WI38 (cell line): Measurements from ENCODE around the gene CEP170B.
"Not testable (repeated sequence)": the region's sequence is repeated elsewhere in the genome, so short reads cannot be mapped to it uniquely, and the experiment has no call there.

Experiments used
- H3K4me3 ChIP-seq: 2 replicates; pipeline ENCODE4 v1.5.1; 2011; ENCODE audit warnings: low read depth, mild to moderate bottlenecking, control low read depth, low read length
- CTCF ChIP-seq: IDR thresholded peaks from 2 replicates; pipeline ENCODE4 v1.5.1; 2012; ENCODE audit warnings: low read depth, mild to moderate bottlenecking, control low read depth, low read length

The CEP170B gene

DNA sequence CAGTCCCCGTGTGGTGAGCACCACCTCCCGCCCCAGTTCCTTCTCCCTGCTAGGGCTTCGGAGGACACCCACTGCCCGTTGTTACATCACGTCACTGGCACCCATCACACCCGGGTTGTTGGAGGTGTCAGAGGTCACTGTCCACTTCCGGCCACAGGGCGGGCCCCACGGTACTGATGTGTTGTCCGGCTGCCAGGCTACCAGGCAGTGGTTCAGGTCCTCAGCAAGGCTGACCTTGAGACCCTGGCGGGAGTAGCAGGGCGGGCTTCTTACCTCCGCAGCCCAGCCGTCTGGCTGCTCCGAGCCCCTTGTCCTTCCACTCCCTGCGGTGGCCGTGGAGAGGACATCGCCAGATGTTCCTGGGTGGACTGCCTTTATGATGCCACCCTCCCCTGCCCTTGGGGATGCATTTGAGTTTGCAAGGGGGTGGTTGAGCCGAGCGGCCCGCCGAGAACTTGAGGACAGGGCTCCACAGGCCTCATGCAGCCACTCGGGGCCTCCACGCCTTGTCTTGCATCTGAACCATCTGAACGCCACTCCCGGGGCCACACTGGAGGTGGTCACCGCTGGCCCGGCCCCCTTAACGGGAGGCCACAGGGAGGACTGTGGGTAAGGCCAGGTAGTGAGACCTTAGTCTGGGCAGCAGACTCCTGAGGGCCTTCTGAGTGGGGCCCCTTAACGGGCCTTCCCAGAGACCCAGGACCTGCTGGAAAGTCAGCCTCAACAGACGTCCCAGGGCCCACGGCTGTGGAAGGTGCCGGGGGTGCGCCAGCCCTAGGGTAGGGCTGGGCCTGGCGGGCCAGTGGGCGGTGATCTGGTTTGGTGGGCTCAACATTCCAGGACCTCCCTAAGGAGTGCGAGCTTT is 32.5 kb downstream of the CEP170B start:
- H3K4me3 ChIP-seq, result no peak overlapping the region
- TF ChIP-seq CTCF, result no peak

GRCh38 chr14:104898195-104898558 is 33.1 kb downstream of the CEP170B start:
- no peak for TF ChIP-seq CTCF
- H3K4me3 ChIP-seq, result no peak overlapping the region

GRCh38 chr14:104898870-104899510 is 33.9 kb downstream of the CEP170B start:
- no peak for TF ChIP-seq CTCF
- no peak overlapping the region for H3K4me3 ChIP-seq

DNA sequence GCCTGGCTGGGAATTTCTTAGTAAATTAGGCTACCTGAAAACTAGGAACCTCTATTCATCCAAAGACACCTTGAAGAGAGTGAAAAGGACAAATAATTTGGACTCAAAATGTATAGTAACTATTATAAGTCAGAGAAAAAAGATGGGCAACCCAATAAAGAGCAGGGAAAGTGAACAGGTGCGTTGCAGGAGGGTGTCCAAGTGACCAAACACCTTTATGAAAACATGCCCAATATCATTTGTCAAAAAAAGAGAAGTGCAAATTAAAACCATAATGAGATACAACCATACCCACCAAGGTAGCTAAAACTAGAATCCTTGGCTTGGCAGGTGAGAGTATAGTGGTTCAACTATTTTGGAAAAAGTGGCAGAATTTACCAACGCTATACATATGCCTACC is 34.7 kb downstream of the CEP170B start:
- no peak for TF ChIP-seq CTCF

GRCh38 chr14:104900639-104901512 is 35.8 kb downstream of the CEP170B start:
- TF ChIP-seq CTCF, result no peak
- H3K4me3 ChIP-seq, result no peak overlapping the region

More for the DNA sequence above, 34.7 kb downstream of the CEP170B start:
- H3K4me3 ChIP-seq, result no peak overlapping the region

GRCh38 chr14:104903990-104904389 is 38.9 kb downstream of the CEP170B start:
- no peak overlapping the region for H3K4me3 ChIP-seq
- TF ChIP-seq CTCF, result no peak

- H3K4me3 ChIP-seq, result not testable (repeated sequence)
Measured at GRCh38 chr14:104904650-104905578, 39.8 kb downstream of the CEP170B start.

DNA sequence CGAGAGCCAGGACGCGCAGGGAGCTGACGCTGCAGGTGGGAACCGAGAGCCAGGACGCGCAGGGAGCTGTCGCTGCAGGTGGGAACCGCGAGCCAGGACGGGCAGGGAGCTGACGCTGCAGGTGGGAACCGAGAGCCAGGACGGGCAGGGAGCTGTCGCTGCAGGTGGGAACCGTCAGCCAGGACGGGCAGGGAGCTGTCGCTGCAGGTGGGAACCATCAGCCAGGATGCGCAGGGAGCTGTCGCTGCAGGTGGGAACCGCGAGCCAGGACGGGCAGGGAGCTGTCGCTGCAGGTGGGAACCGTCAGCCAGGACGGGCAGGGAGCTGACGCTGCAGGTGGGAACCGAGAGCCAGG is 40.5 kb downstream of the CEP170B start:
- not testable (repeated sequence) for H3K4me3 ChIP-seq
